Measurements from ENCODE around the gene KMT2C.
"Not testable (repeated sequence)": the region's sequence is repeated elsewhere in the genome, so short reads cannot be mapped to it uniquely, and the experiment has no call there.

Gene KMT2C

GRCh38 chr7:152402384-152403250, 33.2 kb downstream of the KMT2C start:
- no peak for DNase-seq

- DNase-seq: no peak
These were observed 36.5 kb downstream of the KMT2C start for GRCh38 chr7:152399344-152399743.

- no peak for DNase-seq
These were observed 40.7 kb downstream of the KMT2C start for GRCh38 chr7:152395112-152395511.

GRCh38 chr7:152394214-152394613, 41.6 kb downstream of the KMT2C start:
- not testable (repeated sequence) for DNase-seq

- no peak for DNase-seq
These were observed 43.5 kb downstream of the KMT2C start for GRCh38 chr7:152392254-152392653.

GRCh38 chr7:152386136-152386764, 49.6 kb downstream of the KMT2C start:
- not testable (repeated sequence) for DNase-seq

- DNase-seq: not testable (repeated sequence)
These were observed 51.3 kb downstream of the KMT2C start for GRCh38 chr7:152384235-152385200.

GRCh38 chr7:152383341-152384234, 52.2 kb downstream of the KMT2C start:
- DNase-seq: no peak

- DNase-seq: no peak
These were observed 53.6 kb downstream of the KMT2C start for GRCh38 chr7:152382244-152382643.

- DNase-seq: not testable (repeated sequence)
These were observed 54.7 kb downstream of the KMT2C start for GRCh38 chr7:152380931-152381578.

- not testable (repeated sequence) for DNase-seq
These were observed 57.3 kb downstream of the KMT2C start for GRCh38 chr7:152378497-152378896.

GRCh38 chr7:152376716-152377484, 58.9 kb downstream of the KMT2C start:
- not testable (repeated sequence) for DNase-seq

GRCh38 chr7:152370297-152370696, 65.5 kb downstream of the KMT2C start:
- DNase-seq: no peak

GRCh38 chr7:152369518-152369917, 66.3 kb downstream of the KMT2C start:
- no peak for DNase-seq

- no peak for DNase-seq
These were observed 68.6 kb downstream of the KMT2C start for GRCh38 chr7:152367170-152367569.

GRCh38 chr7:152366662-152367061, 69.1 kb downstream of the KMT2C start:
- DNase-seq: no peak

GRCh38 chr7:152365982-152366603, 69.7 kb downstream of the KMT2C start:
- DNase-seq: no peak

- DNase-seq: no peak
These were observed 72.0 kb downstream of the KMT2C start for GRCh38 chr7:152363798-152364197.

- no peak for DNase-seq
These were observed 73.5 kb downstream of the KMT2C start for GRCh38 chr7:152362128-152362926.

All from T1000 (cell line).